Osteoblast (primary cell): ENCODE results near the gene OLFM4. TPM values are rescaled to one million over a fixed set of nuclear protein-coding genes. Genes with fewer than 3 reads are reported as not detected.

ENCODE experiments used
- DNase-seq: peaks from one replicate; pipeline ENCODE4 v3.0.0; 2011; ENCODE audit warnings: low spot score, mixed read lengths; ENCODE audit not compliant: insufficient read length; ENCODE audit errors: missing footprints
- H2AFZ ChIP-seq: 2 replicates; pipeline ENCODE4 v1.6.0; 2011; ENCODE audit warnings: mild to moderate bottlenecking, low read length
- H3K27ac ChIP-seq: 2 replicates; pipeline ENCODE4 v1.5.1; 2011; ENCODE audit warnings: mild to moderate bottlenecking, low read depth, low read length, moderate library complexity
- H3K27me3 ChIP-seq: 2 replicates; pipeline ENCODE4 v1.6.0; 2012; ENCODE audit warnings: mild to moderate bottlenecking, control low read depth, inconsistent platforms, low read length, moderate library complexity; ENCODE audit not compliant: insufficient read depth
- H3K36me3 ChIP-seq: 2 replicates; pipeline ENCODE4 v1.5.1; 2011; ENCODE audit warnings: mild to moderate bottlenecking, low read length, control low read depth, moderate library complexity; ENCODE audit not compliant: insufficient read depth
- H3K4me1 ChIP-seq: 2 replicates; pipeline ENCODE4 v1.5.1; 2011; ENCODE audit warnings: mild to moderate bottlenecking, low read length, control low read depth, moderate library complexity; ENCODE audit not compliant: insufficient read depth
- H3K4me2 ChIP-seq: 2 replicates; pipeline ENCODE4 v1.6.0; 2011; ENCODE audit warnings: mild to moderate bottlenecking, low read length; ENCODE audit not compliant: insufficient read depth
- H3K4me3 ChIP-seq: fragments of 200-600 bp; sonication (generic); 3 replicates; pipeline ENCODE4 v1.5.1; 2012; ENCODE audit warnings: mild to moderate bottlenecking, low read length, inconsistent platforms; ENCODE audit not compliant: insufficient read depth
- H3K79me2 ChIP-seq: 2 replicates; pipeline ENCODE4 v1.6.0; 2012; ENCODE audit warnings: mild to moderate bottlenecking, low read length, control low read depth, inconsistent platforms; ENCODE audit not compliant: insufficient read depth
- H3K9me3 ChIP-seq: 2 replicates; pipeline ENCODE4 v1.5.1; 2011; ENCODE audit warnings: low read depth, low read length, control low read depth
- H4K20me1 ChIP-seq: 2 replicates; pipeline ENCODE4 v1.6.0; 2012; ENCODE audit warnings: mild to moderate bottlenecking, low read length, control low read depth; ENCODE audit not compliant: insufficient read depth
- CTCF ChIP-seq: IDR thresholded peaks from 2 replicates; pipeline ENCODE4 v1.5.1; 2011; ENCODE audit warnings: mild to moderate bottlenecking, low read depth, low read length, moderate library complexity; ENCODE audit errors: extremely low read depth
- total RNA-seq: library from RNA; depleted of rRNA; stranded (reverse); fragments of >200 nt; gene quantifications from 2 replicates; pipeline ENCODE4 v1.2.3, GENCODE V29; 2012

Gene OLFM4
- under 0.01 and 0.29 TPM in 2 replicates for total RNA-seq

GRCh38 chr13:53028637-53029203, at the start of gene OLFM4:
OLFM4 (plus strand) TSS chr13:53028813; CDS start chr13:53028837, 24 bp downstream.
- Histone ChIP-seq H4K20me1 (no peaks in the 10 kb centered on the region), H3K27ac (no peak within 1 kb of the TSS), H3K4me2 (no peak within 1 kb of the TSS), H3K4me1 (no peaks in the 10 kb centered on the region), H3K9me3 (peaks cover 3% of the 10 kb centered on the region), H2AFZ (no peak within 1 kb of the TSS), H3K27me3 (no peaks in the 10 kb centered on the region), H3K79me2 (no peaks in the 10 kb centered on the region), H3K4me3 (no peak within 1 kb of the TSS), H3K36me3 (no peaks in the 10 kb centered on the region)
- TF ChIP-seq CTCF, result no peak
- DNase-seq, result no peak

- H3K9me3 ChIP-seq, result no peaks in the 10 kb centered on the region
- DNase-seq, result no peak
- no peak overlapping the region for H3K4me2 ChIP-seq
- no peak overlapping the region for H2AFZ ChIP-seq
- H3K79me2 ChIP-seq, result no peaks in the 10 kb centered on the region
- TF ChIP-seq CTCF, result no peak
- H3K27ac ChIP-seq, result no peak overlapping the region
- no peaks in the 10 kb centered on the region for H4K20me1 ChIP-seq
- no peaks in the 10 kb centered on the region for H3K36me3 ChIP-seq
- H3K4me1 ChIP-seq, result no peaks in the 10 kb centered on the region
- no peak overlapping the region for H3K4me3 ChIP-seq
- no peaks in the 10 kb centered on the region for H3K27me3 ChIP-seq
These were observed 49.6 kb upstream of the OLFM4 start for GRCh38 chr13:52978989-52979388.

GRCh38 chr13:52980695-52981094, 47.9 kb upstream of the OLFM4 start:
- no peaks in the 10 kb centered on the region for H3K79me2 ChIP-seq
- DNase-seq, result no peak
- no peak overlapping the region for H3K27ac ChIP-seq
- no peaks in the 10 kb centered on the region for H3K4me1 ChIP-seq
- no peaks in the 10 kb centered on the region for H3K36me3 ChIP-seq
- no peaks in the 10 kb centered on the region for H4K20me1 ChIP-seq
- H2AFZ ChIP-seq, result no peak overlapping the region
- H3K27me3 ChIP-seq, result no peaks in the 10 kb centered on the region
- H3K4me2 ChIP-seq, result no peak overlapping the region
- TF ChIP-seq CTCF, result no peak
- no peaks in the 10 kb centered on the region for H3K9me3 ChIP-seq
- no peak overlapping the region for H3K4me3 ChIP-seq

- Histone ChIP-seq H4K20me1 (no peaks in the 10 kb centered on the region), H3K27me3 (no peaks in the 10 kb centered on the region), H3K79me2 (no peaks in the 10 kb centered on the region), H2AFZ (no peak overlapping the region), H3K4me2 (no peak overlapping the region), H3K4me1 (no peaks in the 10 kb centered on the region), H3K27ac (no peak overlapping the region), H3K4me3 (no peak overlapping the region), H3K36me3 (no peaks in the 10 kb centered on the region), H3K9me3 (no peaks in the 10 kb centered on the region)
- TF ChIP-seq CTCF, result no peak
- DNase-seq, result no peak
These were observed 44.8 kb upstream of the OLFM4 start for GRCh38 chr13:52983836-52984235.
